UCSD-AML1 (cell line): Measurements from ENCODE around the gene GPR179.

Experiments used
- DNase-seq: peaks from one replicate; lab custom pipeline; 2025; ENCODE audit not compliant: unreplicated experiment; lab: John Stamatoyannopoulos, UW

GPR179 gene

GRCh38 chr17:38349097-38349730 is 5.5 kb upstream of the GPR179 start:
- DNase-seq: peak; percentile 83

DNA sequence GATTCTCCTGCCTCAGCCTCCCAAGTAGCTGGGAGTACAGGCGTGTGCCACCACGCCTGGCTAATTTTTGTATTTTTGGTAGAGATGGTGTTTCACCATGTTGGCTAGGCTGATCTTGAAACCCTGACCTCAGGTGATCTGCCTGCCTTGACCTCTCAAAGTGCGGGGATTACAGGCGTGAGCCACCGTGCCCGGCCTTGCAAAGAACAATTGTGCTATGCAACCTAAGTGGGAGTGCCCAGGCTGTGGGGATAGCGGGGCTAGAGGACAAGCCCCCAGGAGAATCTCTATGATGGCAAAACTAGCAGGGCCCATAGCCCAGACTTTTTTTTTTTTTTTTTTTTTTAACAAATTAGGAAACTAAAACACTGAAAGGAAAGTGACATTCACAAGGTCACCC is 2.0 kb upstream of the GPR179 start:
- DNase-seq: no peak

DNA sequence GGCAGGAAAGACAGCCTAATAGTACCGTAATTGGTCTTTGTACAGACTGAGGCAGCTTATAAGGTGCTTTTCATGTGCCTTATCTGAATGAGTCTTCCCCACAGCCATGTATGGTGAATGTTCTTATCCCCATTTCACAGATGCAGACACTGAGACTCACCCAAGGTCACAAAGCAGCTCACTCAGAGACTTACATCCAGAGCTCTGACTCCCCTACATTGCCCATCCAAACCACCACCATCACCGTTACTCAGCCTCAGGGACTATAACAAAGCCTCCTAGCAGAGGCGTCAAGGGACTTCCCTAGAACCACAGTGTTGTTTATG is 627 bp upstream of the GPR179 start:
- DNase-seq: no peak

- DNase-seq: no peak
Observed at GRCh38 chr17:38342886-38343607, 709 bp downstream of the GPR179 start.

DNA sequence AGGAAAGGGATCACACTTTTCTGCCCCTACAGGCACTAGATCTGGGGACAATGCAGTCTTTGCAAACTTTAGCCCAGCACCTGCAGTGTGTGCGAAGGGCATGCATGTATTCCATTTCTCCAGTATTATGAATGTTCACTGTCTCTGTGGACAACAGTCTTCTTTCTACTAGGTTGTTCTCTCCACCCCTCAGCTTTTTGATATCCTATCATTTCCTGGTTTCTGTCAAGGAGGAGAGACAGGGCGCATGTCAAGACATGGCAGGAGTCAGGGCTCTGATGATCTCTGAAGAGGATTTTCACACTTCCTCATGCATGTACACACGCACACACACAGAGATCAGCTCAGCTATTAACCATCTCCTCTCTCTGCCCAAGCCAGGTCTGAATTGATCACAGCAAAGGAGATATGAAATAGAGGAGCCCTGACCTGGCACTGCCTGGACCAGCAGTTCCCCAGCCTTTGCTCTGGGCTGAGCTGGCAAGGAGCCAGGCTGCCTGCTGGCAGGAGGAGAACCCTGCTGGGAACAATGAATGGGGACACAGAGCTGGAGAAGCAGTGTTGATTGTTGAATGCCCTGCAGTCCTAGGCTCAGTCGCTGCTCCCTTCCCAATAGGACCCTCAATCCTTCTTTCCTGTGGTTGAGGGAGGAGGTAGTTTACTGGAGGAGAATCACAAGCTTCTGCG is 2.6 kb downstream of the GPR179 start:
- peak; percentile 22 for DNase-seq

DNA sequence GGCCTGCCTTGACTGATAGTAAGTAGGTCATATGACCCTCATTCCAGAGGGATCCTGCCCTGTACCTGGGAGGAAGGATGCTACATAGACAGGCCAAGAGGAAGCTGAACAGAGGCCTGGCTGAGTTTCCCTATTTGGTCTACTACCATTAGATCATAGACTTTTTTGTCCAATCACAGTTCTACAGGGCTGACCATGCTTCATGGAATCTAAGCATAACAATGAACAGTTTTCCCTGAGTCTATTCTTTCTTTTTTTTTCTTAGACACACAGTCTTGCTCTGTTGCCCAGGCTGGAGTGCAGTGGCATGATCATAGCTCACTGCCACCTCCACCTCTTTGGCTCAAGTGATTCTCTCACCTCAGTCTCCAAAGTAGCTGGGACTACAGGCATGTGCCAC is 3.9 kb downstream of the GPR179 start:
- DNase-seq: no peak

- DNase-seq: no peak
Observed at GRCh38 chr17:38338535-38338934, 5.2 kb downstream of the GPR179 start.

- DNase-seq: no peak
Observed at GRCh38 chr17:38338053-38338452, 5.7 kb downstream of the GPR179 start.

DNA sequence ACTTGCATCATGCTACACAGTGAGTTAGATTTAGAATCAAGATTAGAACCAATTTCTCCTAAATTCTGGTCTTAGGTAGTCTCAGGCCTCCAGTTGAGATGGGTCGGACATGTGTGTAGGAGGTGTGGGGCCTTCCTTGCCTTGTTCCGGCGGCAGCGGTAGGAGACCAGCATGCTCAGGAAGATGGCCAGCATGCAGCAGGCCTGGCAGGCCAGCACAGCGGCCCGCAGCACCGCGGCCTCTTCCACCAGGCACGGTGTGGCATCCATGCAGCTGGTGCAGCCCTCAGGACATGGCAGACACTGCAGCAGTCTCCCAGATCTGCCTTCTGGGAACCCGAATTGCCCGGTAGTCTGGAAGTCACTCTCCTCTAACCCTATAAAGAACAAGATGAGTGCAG is 6.9 kb downstream of the GPR179 start:
- DNase-seq: no peak

- no peak for DNase-seq
Observed at GRCh38 chr17:38334480-38335364, 9.0 kb downstream of the GPR179 start.

DNA sequence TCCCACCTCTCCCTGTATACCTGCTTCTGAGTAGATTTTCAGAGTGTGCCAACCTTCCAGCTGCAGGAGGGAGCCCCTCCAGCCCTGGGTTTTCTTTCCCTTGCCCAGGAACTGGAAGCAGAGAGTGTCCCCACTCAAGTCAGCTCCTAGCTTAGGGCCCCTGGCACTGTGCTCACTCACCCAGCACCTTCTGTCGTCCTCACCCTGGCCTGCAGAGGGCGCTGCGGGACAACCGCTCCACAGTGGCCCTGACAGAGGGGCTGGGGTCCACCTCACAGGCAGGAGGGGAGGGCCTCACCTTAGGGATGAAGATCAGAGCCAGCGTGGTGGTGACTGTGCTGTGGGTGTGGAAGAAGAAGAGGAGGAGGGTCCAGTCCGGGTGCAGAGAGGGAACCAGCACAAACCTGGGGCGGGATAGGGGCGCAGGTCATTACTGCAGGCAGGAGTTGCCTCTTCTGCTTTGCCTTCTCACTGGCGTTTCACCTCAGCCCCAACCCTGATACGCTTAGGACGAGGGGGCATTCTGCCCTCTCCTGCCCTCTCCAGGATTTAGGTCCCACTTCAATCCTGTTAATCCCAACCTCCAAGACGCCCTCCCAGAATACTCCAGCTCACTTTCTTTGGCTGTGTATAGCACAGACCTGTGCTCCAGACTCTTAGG is 10.0 kb downstream of the GPR179 start:
- peak; percentile 72 for DNase-seq

DNA sequence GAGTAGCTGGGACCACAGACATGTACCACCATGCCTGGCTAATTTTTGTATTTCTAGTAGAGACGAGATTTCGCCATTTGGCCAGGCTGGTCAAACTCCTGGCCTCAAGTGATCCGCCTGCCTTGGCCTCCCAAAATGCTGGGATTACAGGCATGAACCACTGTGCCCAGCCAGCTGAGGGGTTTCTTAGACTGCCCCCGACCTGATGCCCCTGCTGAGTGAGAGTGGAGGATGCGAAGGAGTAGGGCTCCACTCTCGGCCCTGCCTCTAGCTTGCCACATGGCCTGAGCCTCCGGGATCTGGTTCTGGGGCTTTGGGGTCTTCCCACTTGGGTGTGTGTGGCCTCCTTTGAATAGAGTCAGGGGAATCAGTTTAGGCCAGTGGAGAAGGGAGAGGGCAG is 11.0 kb downstream of the GPR179 start:
- DNase-seq: no peak

DNA sequence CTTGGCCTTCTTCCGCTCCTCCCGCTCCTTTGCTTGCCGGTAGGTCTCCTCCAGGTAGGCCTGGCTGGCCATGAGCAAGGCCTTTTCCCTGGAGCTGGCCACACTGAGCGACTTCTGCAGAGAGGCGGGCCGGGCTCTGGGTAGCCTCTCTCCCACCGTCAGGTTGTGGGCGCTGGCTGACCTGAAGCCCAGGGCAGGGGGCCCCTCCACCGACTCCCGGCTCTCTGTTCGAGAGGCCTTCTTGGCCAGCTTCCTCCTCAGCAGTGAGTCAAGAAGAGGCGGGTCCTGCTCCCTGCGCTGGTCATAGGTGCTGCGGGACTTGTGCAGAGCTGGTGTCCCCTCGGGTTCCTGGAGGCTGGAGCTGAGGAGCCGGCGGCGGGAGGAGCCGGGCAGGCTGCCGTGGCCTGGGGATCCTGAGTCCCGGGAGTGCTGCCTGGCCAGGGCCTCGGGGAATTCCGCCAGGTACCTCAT is 12.8 kb downstream of the GPR179 start:
- DNase-seq: no peak

DNA sequence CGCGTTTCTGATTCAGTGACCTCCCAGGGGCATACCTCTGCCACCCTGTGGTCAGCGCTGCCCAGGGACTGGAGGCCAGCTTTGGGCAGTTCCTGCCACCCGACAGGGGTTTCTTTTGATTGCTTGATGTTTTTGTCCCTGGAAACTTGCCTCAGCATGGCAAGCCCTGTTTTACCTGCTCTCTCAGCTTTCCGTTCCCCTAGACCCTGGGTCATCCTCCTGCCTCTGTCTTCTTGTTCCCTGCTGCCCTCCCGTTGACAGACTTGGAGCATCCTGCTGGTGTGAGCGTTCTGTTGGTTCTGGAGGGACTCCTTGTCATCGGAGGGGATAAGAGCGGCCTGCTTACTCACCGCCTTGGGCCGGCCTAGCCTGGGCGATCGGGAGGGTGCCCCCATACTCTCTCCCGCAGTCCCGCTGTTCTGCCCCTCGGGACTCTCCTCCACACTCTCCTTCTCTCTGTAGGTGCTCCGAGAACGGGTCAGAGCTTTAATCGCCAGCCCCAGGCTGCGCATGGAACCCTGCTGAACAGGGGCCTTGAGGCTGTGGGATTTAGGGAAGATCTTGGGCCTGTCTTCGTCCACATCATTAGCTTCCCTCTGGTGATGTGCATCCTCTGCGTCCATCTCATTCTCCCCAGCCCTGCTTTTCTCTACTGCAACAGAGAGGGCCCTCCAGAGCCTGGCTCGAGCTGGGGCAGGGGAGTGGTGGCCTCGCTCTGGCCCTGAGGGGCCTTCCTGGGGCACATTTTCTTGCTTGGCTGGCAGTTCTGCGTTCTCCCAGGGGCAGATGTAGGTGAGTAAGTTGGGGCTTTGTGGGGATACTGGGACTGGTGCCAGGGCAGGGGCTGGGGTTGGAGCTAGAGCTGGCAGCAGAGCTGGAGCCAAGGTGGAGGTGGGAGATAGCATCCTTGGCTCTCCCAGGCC is 13.7 kb downstream of the GPR179 start:
- DNase-seq: no peak

- no peak for DNase-seq
Observed at GRCh38 chr17:38329284-38329683, 14.5 kb downstream of the GPR179 start.

GRCh38 chr17:38328620-38329019 is 15.1 kb downstream of the GPR179 start:
- DNase-seq: no peak

DNA sequence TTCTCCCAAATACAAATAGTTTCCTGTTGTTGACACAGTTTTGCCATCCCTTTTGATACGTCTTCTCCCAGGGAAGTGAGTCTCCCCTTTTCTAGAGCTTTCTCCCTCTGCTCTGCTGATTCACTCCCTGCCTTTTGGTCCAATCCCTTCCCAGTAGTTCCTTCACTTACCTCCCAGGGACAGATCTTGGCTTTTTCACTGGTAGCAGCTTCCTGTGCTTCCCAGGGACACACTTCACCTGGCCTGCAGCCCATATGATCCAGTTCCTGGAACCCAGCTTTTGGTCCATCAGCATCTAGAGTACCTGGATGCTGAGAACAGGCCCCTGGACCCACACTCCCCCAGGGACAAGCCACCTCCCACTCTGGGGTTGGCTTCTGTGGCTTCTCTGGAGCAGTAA is 15.8 kb downstream of the GPR179 start:
- no peak for DNase-seq

DNA sequence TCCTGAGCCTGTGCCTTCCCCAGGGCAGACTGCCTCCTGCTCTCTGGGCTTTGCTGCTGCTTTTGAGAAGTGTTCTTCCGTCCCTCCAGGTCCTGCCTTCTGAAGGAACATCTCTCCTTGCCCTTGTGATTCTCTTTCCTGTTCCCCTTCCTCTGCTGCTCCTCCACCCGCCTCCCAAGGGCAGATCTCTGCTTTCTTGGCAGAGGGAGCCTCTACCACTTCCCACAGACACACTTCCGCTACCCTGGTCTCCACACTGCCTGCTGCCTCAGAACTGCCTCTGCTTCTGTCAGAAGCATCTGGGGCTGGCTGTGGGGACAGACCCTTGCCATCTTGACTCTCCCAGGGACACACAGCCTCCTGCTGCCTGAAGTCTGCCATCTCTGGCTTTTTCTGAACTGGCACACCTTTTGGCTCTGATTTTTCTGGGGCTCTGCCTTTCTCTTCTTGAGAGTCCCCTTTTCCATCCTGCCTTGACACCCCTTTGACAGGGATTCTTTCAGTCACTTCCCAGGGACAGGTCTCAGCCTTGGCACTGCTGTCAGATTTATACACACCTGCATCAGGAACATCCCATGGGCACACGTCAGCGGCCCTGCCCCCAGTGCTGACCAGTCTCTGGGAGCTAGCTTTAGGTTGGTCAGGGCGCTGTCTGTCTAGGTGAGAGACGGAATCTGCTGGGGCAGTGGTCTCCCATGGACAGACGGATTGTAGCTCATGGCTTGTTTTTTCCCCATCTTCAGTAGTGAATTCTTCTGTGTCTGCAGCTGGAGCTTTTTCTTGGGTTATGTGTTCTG is 16.6 kb downstream of the GPR179 start:
- peak; percentile 78 for DNase-seq
